NCI-H1694 treated with DMSO at 0.1 percent for 48 hours (cell line): ENCODE measurements around the gene PPP2R3B.

Experiments
- DNase-seq: peaks from one replicate; lab custom pipeline; 2025; lab: John Stamatoyannopoulos, UW

The PPP2R3B gene

GRCh38 chrX:370244-370962 is 16.3 kb downstream of the PPP2R3B start:
- no peak for DNase-seq

- no peak for DNase-seq
Measured at GRCh38 chrX:369563-370101, 17.1 kb downstream of the PPP2R3B start.

- DNase-seq, result no peak
Measured at GRCh38 chrX:368811-369562, 17.7 kb downstream of the PPP2R3B start.

- DNase-seq, result no peak
Measured at GRCh38 chrX:367866-368265, 18.8 kb downstream of the PPP2R3B start.

GRCh38 chrX:367349-367748 is 19.4 kb downstream of the PPP2R3B start:
- no peak for DNase-seq

GRCh38 chrX:363621-364375 is 22.9 kb downstream of the PPP2R3B start:
- no peak for DNase-seq

- no peak for DNase-seq
Measured at GRCh38 chrX:362937-363620, 23.6 kb downstream of the PPP2R3B start.

GRCh38 chrX:362351-362750 is 24.4 kb downstream of the PPP2R3B start:
- DNase-seq, result no peak

GRCh38 chrX:361231-362145 is 25.2 kb downstream of the PPP2R3B start:
- no peak for DNase-seq

GRCh38 chrX:360496-361150 is 26.1 kb downstream of the PPP2R3B start:
- no peak for DNase-seq

- no peak for DNase-seq
Measured at GRCh38 chrX:358651-359143, 28.0 kb downstream of the PPP2R3B start.

GRCh38 chrX:357693-358471 is 28.8 kb downstream of the PPP2R3B start:
- DNase-seq, result no peak

GRCh38 chrX:357035-357692 is 29.5 kb downstream of the PPP2R3B start:
- DNase-seq, result no peak

GRCh38 chrX:356385-357034 is 30.2 kb downstream of the PPP2R3B start:
- no peak for DNase-seq

GRCh38 chrX:355329-356050 is 31.2 kb downstream of the PPP2R3B start:
- DNase-seq, result no peak

- DNase-seq, result no peak
Measured at GRCh38 chrX:353566-354535, 32.9 kb downstream of the PPP2R3B start.
